Measurements from ENCODE around the gene SRRM4. TPM values are rescaled to one million over a fixed set of nuclear protein-coding genes. Genes with fewer than 3 reads are reported as not detected.

Gene SRRM4
- total and polyA plus RNA-seq, 8 donors, result 0.05 to 0.48 (median 0.39) TPM; not detected in 1

DNA sequence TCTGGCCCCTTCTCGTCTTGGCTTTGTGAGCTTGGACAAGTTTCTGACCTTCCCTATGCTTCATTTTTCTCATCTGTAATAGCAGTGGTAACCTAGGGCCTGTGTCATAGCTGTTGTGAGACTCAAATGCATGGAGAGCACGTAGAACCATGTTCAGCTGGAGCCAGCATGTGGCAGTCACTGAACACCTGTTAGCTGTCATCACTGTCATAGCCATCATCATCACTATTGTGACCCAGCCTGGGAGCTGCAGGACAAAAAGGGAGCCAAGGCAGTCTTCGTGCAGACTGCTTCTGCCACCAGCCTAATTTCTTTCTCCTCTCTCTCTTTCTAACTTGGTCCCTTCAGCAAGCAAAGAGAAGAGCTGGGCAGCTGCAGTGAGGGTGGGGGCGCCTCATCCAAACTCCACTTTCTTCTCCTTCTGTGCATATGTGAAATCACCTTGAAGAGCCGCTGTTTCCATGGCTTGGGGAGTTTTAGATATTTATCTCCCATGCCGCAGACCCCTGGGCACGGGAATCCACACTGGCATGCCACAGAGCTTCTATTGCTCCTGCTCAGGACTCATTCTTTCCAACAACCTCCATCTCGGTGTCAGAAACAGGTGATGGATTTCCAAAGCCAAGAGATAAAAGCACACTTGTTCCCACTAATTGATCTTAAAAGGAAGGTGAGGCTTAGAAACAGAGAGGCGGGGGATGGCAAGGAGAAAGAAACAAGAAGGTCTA, 87.0 kb downstream of the SRRM4 start:
- intact Hi-C loops (cut with DNase I), result no loop called here
- Histone ChIP-seq H3K27ac (no peak overlapping the region), H3K4me3 (no peak overlapping the region), H3K9me3 (no peaks in the 10 kb centered on the region), H3K27me3 (peaks cover 0 to 17% of the 10 kb centered on the region in 2 donors), H3K36me3 (no peaks in the 10 kb centered on the region), H3K4me1 (no peaks in the 10 kb centered on the region)
- ATAC-seq (no peak), DNase-seq (no peak)
- TF ChIP-seq, protein P1, sequence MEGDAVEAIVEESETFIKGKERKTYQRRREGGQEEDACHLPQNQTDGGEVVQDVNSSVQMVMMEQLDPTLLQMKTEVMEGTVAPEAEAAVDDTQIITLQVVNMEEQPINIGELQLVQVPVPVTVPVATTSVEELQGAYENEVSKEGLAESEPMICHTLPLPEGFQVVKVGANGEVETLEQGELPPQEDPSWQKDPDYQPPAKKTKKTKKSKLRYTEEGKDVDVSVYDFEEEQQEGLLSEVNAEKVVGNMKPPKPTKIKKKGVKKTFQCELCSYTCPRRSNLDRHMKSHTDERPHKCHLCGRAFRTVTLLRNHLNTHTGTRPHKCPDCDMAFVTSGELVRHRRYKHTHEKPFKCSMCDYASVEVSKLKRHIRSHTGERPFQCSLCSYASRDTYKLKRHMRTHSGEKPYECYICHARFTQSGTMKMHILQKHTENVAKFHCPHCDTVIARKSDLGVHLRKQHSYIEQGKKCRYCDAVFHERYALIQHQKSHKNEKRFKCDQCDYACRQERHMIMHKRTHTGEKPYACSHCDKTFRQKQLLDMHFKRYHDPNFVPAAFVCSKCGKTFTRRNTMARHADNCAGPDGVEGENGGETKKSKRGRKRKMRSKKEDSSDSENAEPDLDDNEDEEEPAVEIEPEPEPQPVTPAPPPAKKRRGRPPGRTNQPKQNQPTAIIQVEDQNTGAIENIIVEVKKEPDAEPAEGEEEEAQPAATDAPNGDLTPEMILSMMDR (IDR thresholded peaks at IDR 0.05), result no peak

DNA sequence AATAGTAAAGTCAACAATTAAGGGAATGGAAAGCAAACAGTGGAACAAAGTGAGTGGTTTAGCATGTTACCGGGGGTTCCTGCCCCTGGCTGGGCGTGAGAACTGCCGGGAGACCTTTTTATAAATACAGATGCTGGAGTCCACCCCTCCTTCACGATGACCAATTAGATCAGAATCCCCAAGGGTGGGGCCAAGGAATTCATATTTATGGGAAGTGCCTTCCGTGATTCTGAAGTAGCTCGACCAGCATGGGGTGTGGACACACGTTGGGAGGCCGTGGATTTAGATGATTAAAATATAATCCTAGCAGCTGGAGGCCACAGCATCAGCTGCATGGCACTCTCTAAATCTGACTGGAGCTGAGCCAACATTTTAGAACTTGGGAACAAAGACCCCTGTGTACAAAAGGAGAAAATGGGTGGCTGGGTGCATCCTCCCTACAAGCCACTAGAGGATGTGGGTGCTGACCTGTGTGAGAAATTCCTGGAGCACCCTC, 87.9 kb downstream of the SRRM4 start:
- H3K4me3 ChIP-seq, result no peak overlapping the region
- H3K9me3 ChIP-seq, result no peaks in the 10 kb centered on the region
- TF ChIP-seq, protein P1 (IDR thresholded peaks at IDR 0.05), result no peak
- H3K27me3 ChIP-seq, result peaks cover 0 to 17% of the 10 kb centered on the region in 2 donors
- no peaks in the 10 kb centered on the region for H3K36me3 ChIP-seq
- ATAC-seq (peak; percentile 91), DNase-seq (peak in 2 of 4 donors; percentile 5 to 42)
- no peak overlapping the region for H3K27ac ChIP-seq
- intact Hi-C loops (cut with DNase I), result no loop called here
- H3K4me1 ChIP-seq, result no peaks in the 10 kb centered on the region

DNA sequence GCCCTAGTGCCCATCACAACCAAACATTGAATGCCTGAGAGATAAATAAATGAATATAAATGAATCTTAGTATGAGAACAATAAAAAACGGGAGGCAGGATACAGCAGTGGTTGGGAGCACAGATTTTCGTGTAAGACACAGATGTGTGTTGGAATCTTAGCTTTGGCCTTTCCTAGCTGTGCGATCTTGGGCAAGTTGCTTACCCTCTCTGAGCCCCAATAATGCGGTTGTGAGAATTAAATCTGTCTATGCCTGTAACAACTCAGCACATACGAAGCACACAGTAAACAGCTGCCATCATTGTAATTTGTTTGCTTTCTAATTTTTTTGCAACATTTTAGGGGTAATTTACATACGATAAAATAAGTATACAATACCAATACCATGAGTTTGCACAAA, 89.8 kb downstream of the SRRM4 start:
- H3K27me3 ChIP-seq, result peaks cover 0 to 17% of the 10 kb centered on the region in 2 donors
- no peak overlapping the region for H3K27ac ChIP-seq
- TF ChIP-seq, protein P1 (IDR thresholded peaks at IDR 0.05), result no peak
- H3K4me1 ChIP-seq, result no peaks in the 10 kb centered on the region
- ATAC-seq, result no peak
- no peaks in the 10 kb centered on the region for H3K9me3 ChIP-seq
- intact Hi-C loops (cut with DNase I), result no loop called here
- no peak for DNase-seq
- no peak overlapping the region for H3K4me3 ChIP-seq
- no peaks in the 10 kb centered on the region for H3K36me3 ChIP-seq

DNA sequence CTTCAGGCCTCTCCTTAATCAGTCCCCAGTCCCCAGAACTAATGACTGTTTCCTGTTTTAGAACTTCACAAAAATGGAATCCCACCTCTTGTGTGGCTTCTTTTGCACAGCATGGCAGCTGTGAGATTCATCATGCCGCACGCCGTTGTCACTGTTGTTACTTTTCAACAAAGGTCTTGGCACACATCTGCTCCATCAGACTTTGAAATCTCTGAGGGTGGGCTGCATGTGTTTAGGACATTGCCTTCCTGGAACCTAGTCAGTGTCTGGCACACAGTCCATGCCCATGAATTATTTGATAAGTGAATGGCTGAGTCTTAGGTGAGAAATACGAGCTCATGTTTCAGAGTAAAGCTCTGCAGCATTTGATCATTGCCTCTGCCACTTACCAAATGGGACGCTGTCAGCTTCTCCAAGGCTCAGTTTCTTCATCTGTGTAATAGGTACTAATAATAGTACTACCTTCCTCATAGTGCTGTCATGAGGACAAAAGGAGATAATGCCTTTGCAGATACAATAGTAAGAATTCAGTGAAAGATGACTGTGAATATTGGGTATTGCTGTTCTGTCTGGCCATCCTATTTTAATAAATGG, 90.4 kb downstream of the SRRM4 start:
- TF ChIP-seq, protein P1 (IDR thresholded peaks at IDR 0.05), result no peak
- Histone ChIP-seq H3K4me3 (no peak overlapping the region), H3K4me1 (no peaks in the 10 kb centered on the region), H3K27me3 (peaks cover 0 to 17% of the 10 kb centered on the region in 2 donors), H3K9me3 (no peaks in the 10 kb centered on the region), H3K27ac (no peak overlapping the region), H3K36me3 (no peaks in the 10 kb centered on the region)
- ATAC-seq, result no peak
- no peak for DNase-seq
- intact Hi-C loops (cut with DNase I), result no loop called here

DNA sequence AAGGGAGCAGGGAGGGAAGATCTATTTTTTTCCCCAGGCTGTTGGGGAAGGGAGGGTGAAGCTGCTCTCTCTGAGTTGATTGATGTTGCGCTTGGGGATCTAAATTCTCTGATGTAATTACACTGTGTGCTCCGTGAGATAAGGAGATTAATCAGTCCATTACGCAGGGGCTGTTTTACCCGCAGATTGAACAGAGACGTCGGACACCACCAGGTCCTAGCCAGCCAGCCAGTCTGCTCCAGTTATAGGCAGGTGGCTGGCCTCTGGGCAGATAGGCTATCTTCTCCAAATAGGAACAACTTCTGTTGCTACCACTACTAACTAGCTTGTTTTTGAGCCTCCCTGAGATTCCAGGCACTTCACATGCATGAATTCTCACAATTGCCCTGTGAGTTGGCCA, 91.1 kb downstream of the SRRM4 start:
- intact Hi-C loops (cut with DNase I), result no loop called here
- Histone ChIP-seq H3K36me3 (no peaks in the 10 kb centered on the region), H3K4me3 (no peak overlapping the region), H3K27ac (no peak overlapping the region), H3K9me3 (no peaks in the 10 kb centered on the region), H3K4me1 (no peaks in the 10 kb centered on the region), H3K27me3 (peaks cover 0 to 17% of the 10 kb centered on the region in 2 donors)
- TF ChIP-seq, protein P1 (IDR thresholded peaks at IDR 0.05), result no peak
- no peak for ATAC-seq
- no peak for DNase-seq
